Kidney (tissue), 14 donors: ENCODE data around the gene GGT6. TPM values are rescaled to one million over a fixed set of nuclear protein-coding genes. Genes with fewer than 3 reads are reported as not detected.
A peak's percentile ranks its signal among the peaks of the same experiment; 100 is the strongest.

Source experiments
- DNase-seq, 5 donors: peaks; one replicate each; pipeline ENCODE4 v3.0.0-alpha.2; 2013 to 2020
- FAIRE-seq: peaks from 2 replicates; lab custom pipeline; 2012; peaks lifted over from hg19 to GRCh38; lab: Jason Lieb, UNC
- H3K27ac ChIP-seq, 2 donors: one replicate each; pipeline ENCODE4 v1.7.0; 2013; ENCODE audit warnings: low read depth in 2 of 2, low read length in 2 of 2, inconsistent platforms in 1 of 2
- H3K27me3 ChIP-seq: one replicate; pipeline ENCODE4 v1.7.1; 2013; ENCODE audit warnings: low read length, inconsistent platforms; ENCODE audit not compliant: control insufficient read depth, insufficient read depth
- H3K36me3 ChIP-seq, 3 donors: one replicate each; pipeline versions ENCODE4 v1.7.0 to v1.7.1; 2013; ENCODE audit warnings: low read length in 3 of 3, control low read depth in 1 of 3, inconsistent platforms in 1 of 3; ENCODE audit not compliant: insufficient read depth in 3 of 3, control insufficient read depth in 2 of 3
- H3K4me1 ChIP-seq, 3 donors: one replicate each; pipeline versions ENCODE4 v1.7.0 to v1.7.1; 2013; ENCODE audit warnings: low read length in 3 of 3, inconsistent platforms in 1 of 3, low read depth in 1 of 3; ENCODE audit not compliant: control insufficient read depth in 2 of 3, insufficient read depth in 2 of 3
- H3K4me3 ChIP-seq, 3 donors: one replicate each; pipeline versions ENCODE4 v1.7.0 to v1.8.1; 2013; ENCODE audit warnings: low read length in 3 of 3, control low read depth in 1 of 3, inconsistent platforms in 1 of 3
- H3K9ac ChIP-seq, 3 donors: one replicate each; pipeline versions ENCODE4 v1.7.0 to v1.7.1; 2013; ENCODE audit warnings: low read length in 3 of 3, control low read depth in 1 of 3, inconsistent platforms in 1 of 3
- H3K9me3 ChIP-seq, 3 donors: one replicate each; pipeline versions ENCODE4 v1.7.0 to v1.7.1; 2013; ENCODE audit warnings: low read length in 3 of 3, control low read depth in 1 of 3, inconsistent platforms in 1 of 3; ENCODE audit not compliant: control insufficient read depth in 2 of 3, insufficient read depth in 1 of 3
- intact Hi-C: fragments of 100-400 bp; cut with DNase I; formaldehyde crosslinking; loops from one replicate; pipeline ENCODE4 v1.11.1; 2022
- polyA plus RNA-seq: library from polyadenylated mRNA; stranded (reverse); fragments of 350-450 nt; fragmentation: Illumina TruSeq; extraction: RNeasy Lipid Tissue Mini Kit (QIAGEN cat#74804); gene quantifications from one replicate; pipeline ENCODE4 v1.2.3, GENCODE V29; 2014; ENCODE audit warnings: low read depth, low replicate concordance; ENCODE audit not compliant: insufficient read depth
- total RNA-seq: library from RNA; stranded (reverse); fragmentation: NEBNext Ultra II Directional; extraction: Animal tissue kit (Norgen Biotek cat#: 25700); gene quantifications from one replicate; pipeline ENCODE4 v1.2.1, GENCODE V29; 2021
- TF ChIP-seq, protein P1 (sequence below): IDR thresholded peaks from 3 replicates; pipeline ENCODE4 v1.5.1; 2012; ENCODE audit warnings: mild to moderate bottlenecking, moderate library complexity, borderline replicate concordance; ENCODE audit not compliant: insufficient read depth; ENCODE audit errors: extremely low read depth
- donor health status: control.
- donor health status: control.
- donor health status: control.
- donor health status: control.
- donor health status: control.
- donor health status: DM: yes; HTN: yes; CAD: no.
- donor health status: Normal renal cell carcinoma (clear cell type).

GGT6 gene
- total and polyA plus RNA-seq, 2 donors from 2014 or later: 16.8 to 51.4 TPM

DNA sequence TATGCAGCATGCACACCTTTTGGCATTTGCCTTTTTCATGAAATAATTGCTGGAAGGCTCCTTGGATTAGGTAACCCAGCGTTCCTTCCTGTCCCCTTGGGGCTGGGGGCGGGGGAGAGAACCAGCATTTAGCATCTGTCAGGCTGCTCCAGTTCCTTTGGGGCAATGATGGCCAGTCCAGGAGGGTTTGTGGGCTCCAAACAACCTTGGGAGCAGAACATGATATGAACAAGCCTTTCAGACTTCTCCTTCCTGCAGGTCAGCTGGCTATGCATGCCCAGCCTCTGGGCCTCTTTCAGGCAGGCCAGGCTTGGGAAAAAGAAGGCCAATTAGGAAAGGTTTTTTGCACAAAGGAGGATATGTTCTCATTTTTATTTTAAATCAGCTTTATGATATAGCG lies 22.8 kb upstream of the GGT6 start:
- Histone ChIP-seq H3K9ac (peak overlapping the region in 1 of 3 donors; percentile 79), H3K4me1 (peaks cover 2 to 34% (median 23%) of the 10 kb centered on the region in 3 donors), H3K36me3 (no peaks in the 10 kb centered on the region), H3K27me3 (no peaks in the 10 kb centered on the region), H3K4me3 (peak overlapping the region; percentile 20 to 72 (median 59)), H3K9me3 (no peaks in the 10 kb centered on the region), H3K27ac (peak overlapping the region; percentile 20 to 95)
- FAIRE-seq (no peak), DNase-seq (peak in 1 of 5 donors; percentile 46)
- TF ChIP-seq, protein P1, sequence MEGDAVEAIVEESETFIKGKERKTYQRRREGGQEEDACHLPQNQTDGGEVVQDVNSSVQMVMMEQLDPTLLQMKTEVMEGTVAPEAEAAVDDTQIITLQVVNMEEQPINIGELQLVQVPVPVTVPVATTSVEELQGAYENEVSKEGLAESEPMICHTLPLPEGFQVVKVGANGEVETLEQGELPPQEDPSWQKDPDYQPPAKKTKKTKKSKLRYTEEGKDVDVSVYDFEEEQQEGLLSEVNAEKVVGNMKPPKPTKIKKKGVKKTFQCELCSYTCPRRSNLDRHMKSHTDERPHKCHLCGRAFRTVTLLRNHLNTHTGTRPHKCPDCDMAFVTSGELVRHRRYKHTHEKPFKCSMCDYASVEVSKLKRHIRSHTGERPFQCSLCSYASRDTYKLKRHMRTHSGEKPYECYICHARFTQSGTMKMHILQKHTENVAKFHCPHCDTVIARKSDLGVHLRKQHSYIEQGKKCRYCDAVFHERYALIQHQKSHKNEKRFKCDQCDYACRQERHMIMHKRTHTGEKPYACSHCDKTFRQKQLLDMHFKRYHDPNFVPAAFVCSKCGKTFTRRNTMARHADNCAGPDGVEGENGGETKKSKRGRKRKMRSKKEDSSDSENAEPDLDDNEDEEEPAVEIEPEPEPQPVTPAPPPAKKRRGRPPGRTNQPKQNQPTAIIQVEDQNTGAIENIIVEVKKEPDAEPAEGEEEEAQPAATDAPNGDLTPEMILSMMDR: no peak
- intact Hi-C loops: no loop called here

DNA sequence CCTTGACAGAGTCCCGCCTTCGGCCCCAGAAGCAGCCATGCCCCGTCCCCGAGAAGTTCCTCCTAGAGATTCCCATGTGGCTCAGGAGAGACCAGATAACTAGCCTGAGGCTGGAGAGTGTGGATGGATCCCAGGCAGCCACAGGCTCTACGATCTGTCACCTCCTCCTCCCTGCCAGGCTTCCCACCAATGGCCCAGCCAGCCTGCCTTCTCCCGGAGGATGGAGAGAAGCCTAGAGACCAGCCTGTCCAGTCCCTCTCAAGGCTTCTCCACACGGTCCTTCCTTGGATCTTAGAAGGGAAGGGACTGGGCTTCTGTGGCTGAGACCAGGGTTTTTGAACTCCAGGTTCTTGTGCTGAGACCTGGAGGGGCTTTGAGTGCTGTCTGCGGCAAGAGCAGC lies 22.3 kb upstream of the GGT6 start:
- peaks cover 2 to 34% (median 22%) of the 10 kb centered on the region in 3 donors for H3K4me1 ChIP-seq
- intact Hi-C loops: no loop called here
- no peak overlapping the region for H3K4me3 ChIP-seq
- no peaks in the 10 kb centered on the region for H3K27me3 ChIP-seq
- DNase-seq: no peak
- H3K27ac ChIP-seq: peak overlapping the region; percentile 14 to 34
- peak overlapping the region in 1 of 3 donors; percentile 51 for H3K9ac ChIP-seq
- TF ChIP-seq, protein P1: no peak
- no peaks in the 10 kb centered on the region for H3K9me3 ChIP-seq
- no peak for FAIRE-seq
- no peaks in the 10 kb centered on the region for H3K36me3 ChIP-seq

DNA sequence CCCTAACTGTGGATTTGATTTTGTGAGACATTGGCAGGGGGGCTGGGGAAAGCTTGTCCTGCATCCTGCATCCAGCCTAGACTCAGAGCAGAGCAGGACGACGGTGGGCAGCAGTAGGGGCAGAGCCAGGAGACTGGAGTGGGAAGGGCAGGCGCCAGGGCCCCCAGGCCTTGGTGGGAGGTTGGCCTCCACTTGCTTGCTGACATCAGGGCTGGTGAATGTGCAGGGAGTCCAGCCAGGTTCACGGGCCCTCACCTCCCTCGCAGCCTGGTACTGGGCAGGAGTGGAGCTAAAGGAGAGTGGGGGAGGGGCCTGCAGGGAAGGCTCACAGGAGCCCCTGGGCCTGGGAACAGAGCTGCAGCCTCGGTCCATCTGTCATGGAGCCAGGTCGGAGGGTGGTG lies 21.7 kb upstream of the GGT6 start:
- H3K4me3 ChIP-seq: no peak overlapping the region
- H3K9me3 ChIP-seq: no peaks in the 10 kb centered on the region
- no peaks in the 10 kb centered on the region for H3K36me3 ChIP-seq
- DNase-seq (peak in 2 of 5 donors; percentile 60 to 80), FAIRE-seq (no peak)
- peaks cover 2 to 30% (median 16%) of the 10 kb centered on the region in 3 donors for H3K4me1 ChIP-seq
- H3K27ac ChIP-seq: peak overlapping the region; percentile 14 to 32
- TF ChIP-seq, protein P1: no peak
- no peak overlapping the region for H3K9ac ChIP-seq
- intact Hi-C loops: no loop called here
- no peaks in the 10 kb centered on the region for H3K27me3 ChIP-seq

DNA sequence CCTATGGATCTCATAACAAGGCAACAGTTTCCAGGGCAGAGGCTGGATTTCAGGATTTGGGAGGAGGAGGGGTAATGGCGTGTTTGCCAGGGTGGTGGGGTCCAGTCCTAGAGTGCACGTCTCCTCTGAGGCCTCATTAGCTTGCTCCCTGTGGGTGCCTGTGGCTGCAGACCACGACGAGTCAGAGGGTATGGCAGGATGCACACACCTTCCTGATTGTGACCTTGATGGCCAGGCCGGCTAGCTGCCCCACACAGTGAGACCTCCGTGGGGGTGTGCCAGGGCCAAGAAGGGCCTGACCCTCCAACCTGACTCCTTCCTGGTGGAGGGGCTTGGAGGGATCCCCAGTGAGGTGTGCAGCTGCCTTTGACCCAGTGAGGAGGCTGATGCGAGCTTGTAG lies 19.9 kb upstream of the GGT6 start:
- no peaks in the 10 kb centered on the region for H3K9me3 ChIP-seq
- H3K4me3 ChIP-seq: no peak overlapping the region
- FAIRE-seq (no peak), DNase-seq (peak in 1 of 5 donors; percentile 42)
- intact Hi-C loops: no loop called here
- H3K9ac ChIP-seq: no peak overlapping the region
- TF ChIP-seq, protein P1: no peak
- no peaks in the 10 kb centered on the region for H3K36me3 ChIP-seq
- H3K27ac ChIP-seq: no peak overlapping the region
- H3K4me1 ChIP-seq: peaks cover 2 to 29% (median 20%) of the 10 kb centered on the region in 3 donors
- no peaks in the 10 kb centered on the region for H3K27me3 ChIP-seq
